Spleen (tissue), 11 donors: ENCODE measurements around the gene DTD1. TPM values are rescaled to one million over a fixed set of nuclear protein-coding genes. Genes with fewer than 3 reads are reported as not detected.
A peak's percentile ranks its signal among the peaks of the same experiment; 100 is the strongest.

ENCODE experiments used
- DNase-seq: peaks from one replicate; pipeline ENCODE4 v3.0.0-alpha.2; 2020
- H3K27ac ChIP-seq, 8 donors: fragments of 200-600 bp; sonication (generic) in 7 of 8; 1 replicate in 4 of 8; 2 replicates in 4 of 8; pipeline versions ENCODE4 v1.5.0 to v1.8.0; 2016 to 2021; ENCODE audit warnings: inconsistent platforms in 4 of 8, mild to moderate bottlenecking in 4 of 8, moderate library complexity in 1 of 8
- H3K27me3 ChIP-seq, 7 donors: fragments of 200-600 bp; sonication (generic) in 6 of 7; replicated peaks in 1 of 7; 1 replicate in 4 of 7; 2 replicates in 3 of 7; pipeline versions ENCODE4 v1.5.0 to v1.8.0; 2016 to 2021; ENCODE audit warnings: inconsistent platforms in 3 of 7, mild to moderate bottlenecking in 1 of 7
- H3K36me3 ChIP-seq, 6 donors: fragments of 200-600 bp; sonication (generic) in 5 of 6; 1 replicate in 4 of 6; 2 replicates in 2 of 6; pipeline versions ENCODE4 v1.5.0 to v1.8.0; 2016 to 2021; ENCODE audit warnings: inconsistent platforms in 2 of 6
- H3K4me1 ChIP-seq, 6 donors: fragments of 200-600 bp; sonication (generic) in 5 of 6; 1 replicate in 3 of 6; 2 replicates in 3 of 6; pipeline versions ENCODE4 v1.5.0 to v1.8.0; 2016 to 2021; ENCODE audit warnings: inconsistent platforms in 3 of 6
- H3K4me3 ChIP-seq, 8 donors: fragments of 200-600 bp; sonication (generic) in 7 of 8; 1 replicate in 4 of 8; 2 replicates in 4 of 8; pipeline versions ENCODE4 v1.5.0 to v1.8.0; 2016 to 2021; ENCODE audit warnings: inconsistent platforms in 4 of 8, mild to moderate bottlenecking in 4 of 8, moderate library complexity in 2 of 8
- H3K9me3 ChIP-seq, 8 donors: fragments of 200-600 bp; sonication (generic) in 7 of 8; 1 replicate in 4 of 8; 2 replicates in 4 of 8; pipeline versions ENCODE4 v1.5.0 to v1.8.0; 2016 to 2021; ENCODE audit warnings: inconsistent platforms in 4 of 8
- POLR2A ChIP-seq, 3 donors: fragments of 450-650 bp; IDR thresholded peaks; one replicate each; pipeline ENCODE4 v1.5.1; 2017; ENCODE audit warnings: antibody characterized with exemption in 3 of 3, mild to moderate bottlenecking in 1 of 3
- POLR2AphosphoS5 ChIP-seq, 3 donors: sonication (generic); formaldehyde crosslinking; IDR thresholded peaks; one replicate each; pipeline ENCODE4 v1.5.1; 2017; ENCODE audit warnings: antibody characterized with exemption in 3 of 3
- whole genome bisulfite sequencing, 5 donors: extraction: QIAGEN DNeasy Blood & Tissue Kit in 3 of 5; methylation state at CpG; one replicate each; pipeline versions ENCODE4 v1.1.5 to v1.1.7; 2013 to 2018; 5-methylcytosine and 5-hydroxymethylcytosine counted together
- intact Hi-C: fragments of 100-400 bp; cut with DNase I; formaldehyde crosslinking; loops from one replicate; pipeline ENCODE4 v1.15.0; 2023; ENCODE audit warnings: low total_unique reads
- polyA plus RNA-seq, 3 donors: library from polyadenylated mRNA; stranded (reverse); fragments of 200-250 nt; gene quantifications; one replicate each; pipeline ENCODE4 v1.2.1, GENCODE V29; 2013
- total RNA-seq, 7 donors: library from RNA; depleted of rRNA in 3 of 7; stranded (reverse); fragments of >200 nt in 3 of 7; fragmentation: NEBNext Ultra II Directional in 4 of 7; extraction: Animal tissue kit (Norgen Biotek cat#: 25700) in 4 of 7; gene quantifications; one replicate each; pipeline versions ENCODE4 v1.1.0 to v1.2.1, GENCODE V29; 2016 to 2021
- TF ChIP-seq, protein P1 (sequence below), 11 experiments: fragments of 200-600 bp in 7 of 11; fragments of 450-650 bp in 4 of 11; sonication (generic) in 4 of 11; IDR thresholded peaks in 8 of 11; conservative IDR thresholded peaks in 3 of 11; 1 replicate in 7 of 11; 2 replicates in 4 of 11; pipeline versions ENCODE4 v1.4.0 to v1.8.0; 2016 to 2021; ENCODE audit warnings: antibody characterized with exemption in 11 of 11, inconsistent platforms in 4 of 11, mild to moderate bottlenecking in 1 of 11
- donor health status: healthy with polysubstance abuse.
- donor health status: DM: no; HTN: no; CAD: no; lungs with moderate emphysema.
- donor health status: DM: no; HTN: no; CAD: no.
- donor health status: Bipolar disorder and iron deficiency.
- donor health status: healthy.
- donor health status: DM: no; HTN: no; CAD: no.
- donor health status: DM: yes; HTN: yes; CAD: no.

DTD1 gene
- total and polyA plus RNA-seq, 10 donors: 17.4 to 29.7 (median 23.3) TPM

- peaks cover 0 to 14% (median 2%) of the 10 kb centered on the region in 6 donors for H3K4me1 ChIP-seq
- TF ChIP-seq POLR2AphosphoS5 (IDR thresholded peaks at IDR 0.05): no peak
- no peak for TF ChIP-seq POLR2A (IDR thresholded peaks at IDR 0.05)
- TF ChIP-seq, protein P1, sequence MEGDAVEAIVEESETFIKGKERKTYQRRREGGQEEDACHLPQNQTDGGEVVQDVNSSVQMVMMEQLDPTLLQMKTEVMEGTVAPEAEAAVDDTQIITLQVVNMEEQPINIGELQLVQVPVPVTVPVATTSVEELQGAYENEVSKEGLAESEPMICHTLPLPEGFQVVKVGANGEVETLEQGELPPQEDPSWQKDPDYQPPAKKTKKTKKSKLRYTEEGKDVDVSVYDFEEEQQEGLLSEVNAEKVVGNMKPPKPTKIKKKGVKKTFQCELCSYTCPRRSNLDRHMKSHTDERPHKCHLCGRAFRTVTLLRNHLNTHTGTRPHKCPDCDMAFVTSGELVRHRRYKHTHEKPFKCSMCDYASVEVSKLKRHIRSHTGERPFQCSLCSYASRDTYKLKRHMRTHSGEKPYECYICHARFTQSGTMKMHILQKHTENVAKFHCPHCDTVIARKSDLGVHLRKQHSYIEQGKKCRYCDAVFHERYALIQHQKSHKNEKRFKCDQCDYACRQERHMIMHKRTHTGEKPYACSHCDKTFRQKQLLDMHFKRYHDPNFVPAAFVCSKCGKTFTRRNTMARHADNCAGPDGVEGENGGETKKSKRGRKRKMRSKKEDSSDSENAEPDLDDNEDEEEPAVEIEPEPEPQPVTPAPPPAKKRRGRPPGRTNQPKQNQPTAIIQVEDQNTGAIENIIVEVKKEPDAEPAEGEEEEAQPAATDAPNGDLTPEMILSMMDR (IDR thresholded peaks at IDR 0.05 in 8 of 11, conservative IDR thresholded peaks at IDR 0.05 in 3 of 11): no peak
- H3K27ac ChIP-seq: no peak overlapping the region
- H3K9me3 ChIP-seq: no peaks in the 10 kb centered on the region
- H3K27me3 ChIP-seq: no peaks in the 10 kb centered on the region
- no peak overlapping the region for H3K4me3 ChIP-seq
- H3K36me3 ChIP-seq: peaks cover 0 to 43% (median 6%) of the 10 kb centered on the region in 6 donors
- DNase-seq: no peak
- intact Hi-C loops: no loop called here
- WGBS, 5 donors: 74 to 91% (median 87%) methylated on average over 8 of the region's 8 CpGs
These were observed 23.6 kb downstream of the DTD1 start for GRCh38 chr20:18611492-18611891.

DNA sequence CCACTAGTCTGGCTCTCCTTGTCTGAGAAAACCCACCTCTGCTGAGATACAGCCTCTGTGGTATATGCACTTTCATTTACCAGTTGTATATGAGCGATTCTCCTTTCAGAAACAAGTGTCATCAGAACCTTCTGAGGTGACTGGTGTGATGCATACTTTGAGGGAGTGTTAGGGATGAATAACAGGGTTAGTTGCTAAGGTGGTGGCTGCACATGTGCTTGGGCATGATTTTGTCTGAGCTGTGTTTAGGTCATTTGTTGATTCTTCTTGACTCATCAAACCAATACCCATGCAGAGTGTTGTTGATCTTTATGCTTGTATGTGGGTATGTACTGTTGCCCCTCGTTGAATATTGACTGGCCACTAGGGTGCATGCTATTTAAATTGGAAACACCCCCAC is 25.7 kb downstream of the DTD1 start:
- no peak for TF ChIP-seq POLR2A (IDR thresholded peaks at IDR 0.05)
- no peak for TF ChIP-seq POLR2AphosphoS5 (IDR thresholded peaks at IDR 0.05)
- TF ChIP-seq, protein P1 (IDR thresholded peaks at IDR 0.05 in 8 of 11, conservative IDR thresholded peaks at IDR 0.05 in 3 of 11): no peak
- Histone ChIP-seq H3K4me1 (peaks cover 0 to 14% (median 2%) of the 10 kb centered on the region in 6 donors), H3K36me3 (peaks cover 0 to 47% (median 6%) of the 10 kb centered on the region in 6 donors), H3K4me3 (no peak overlapping the region), H3K27me3 (no peaks in the 10 kb centered on the region), H3K27ac (no peak overlapping the region), H3K9me3 (no peaks in the 10 kb centered on the region)
- intact Hi-C loops: no loop called here
- no peak for DNase-seq
- WGBS, 5 donors: 82 to 98% (median 88%) methylated on average over 2 of the region's 2 CpGs

GRCh38 chr20:18614244-18614643 is 26.4 kb downstream of the DTD1 start:
- H3K9me3 ChIP-seq: no peaks in the 10 kb centered on the region
- DNase-seq: no peak
- H3K36me3 ChIP-seq: peaks cover 0 to 40% (median 6%) of the 10 kb centered on the region in 6 donors
- TF ChIP-seq, protein P1 (IDR thresholded peaks at IDR 0.05 in 8 of 11, conservative IDR thresholded peaks at IDR 0.05 in 3 of 11): no peak
- H3K27ac ChIP-seq: no peak overlapping the region
- H3K4me3 ChIP-seq: no peak overlapping the region
- 91 to 96% (median 93%) methylated on average over 5 of the region's 5 CpGs for WGBS, 5 donors
- H3K27me3 ChIP-seq: no peaks in the 10 kb centered on the region
- peaks cover 0 to 14% (median 2%) of the 10 kb centered on the region in 6 donors for H3K4me1 ChIP-seq
- intact Hi-C loops: no loop called here

- intact Hi-C loops: no loop called here
- TF ChIP-seq, protein P1 (IDR thresholded peaks at IDR 0.05 in 8 of 11, conservative IDR thresholded peaks at IDR 0.05 in 3 of 11): no peak
- no peak for TF ChIP-seq POLR2A (IDR thresholded peaks at IDR 0.05)
- no peak for TF ChIP-seq POLR2AphosphoS5 (IDR thresholded peaks at IDR 0.05)
- H3K27me3 ChIP-seq: no peaks in the 10 kb centered on the region
- peaks cover 0 to 31% (median 1%) of the 10 kb centered on the region in 6 donors for H3K36me3 ChIP-seq
- no peak for DNase-seq
- WGBS, 5 donors: 58 to 75% (median 65%) methylated on average over 5 of the region's 5 CpGs
- H3K4me1 ChIP-seq: peaks cover 0 to 14% (median 2%) of the 10 kb centered on the region in 6 donors
- H3K9me3 ChIP-seq: no peaks in the 10 kb centered on the region
- H3K4me3 ChIP-seq: no peak overlapping the region
- peak overlapping the region in 1 of 8 donors; percentile 19 for H3K27ac ChIP-seq
These were observed 27.3 kb downstream of the DTD1 start for GRCh38 chr20:18615020-18615650.
